Ishikawa (cell line): ENCODE data around the gene FOXP4.

ENCODE experiments used
- CEBPB ChIP-seq: IDR thresholded peaks from 2 replicates; pipeline ENCODE4 v1.6.1; 2012
- EGR1 ChIP-seq: IDR thresholded peaks from 2 replicates; pipeline ENCODE4 v1.6.1; 2012
- EP300 ChIP-seq: IDR thresholded peaks from 2 replicates; pipeline ENCODE4 v1.6.1; 2012; ENCODE audit warnings: borderline replicate concordance
- FOXM1 ChIP-seq: IDR thresholded peaks from 2 replicates; pipeline ENCODE4 v1.6.1; 2012; ENCODE audit warnings: low read depth, borderline replicate concordance
- NFIC ChIP-seq: IDR thresholded peaks from 2 replicates; pipeline ENCODE4 v1.6.1; 2012
- TAF1 ChIP-seq: IDR thresholded peaks from 2 replicates; pipeline ENCODE4 v1.6.1; 2012; ENCODE audit warnings: low read depth, mild to moderate bottlenecking
- TCF12 ChIP-seq: IDR thresholded peaks from 2 replicates; pipeline ENCODE4 v1.6.1; 2012; ENCODE audit warnings: low read depth
- TEAD4 ChIP-seq: IDR thresholded peaks from 2 replicates; pipeline ENCODE4 v1.6.1; 2012
- USF1 ChIP-seq: IDR thresholded peaks from 2 replicates; pipeline ENCODE4 v1.6.1; 2012
- YY1 ChIP-seq: IDR thresholded peaks from 2 replicates; pipeline ENCODE4 v1.6.1; 2012; ENCODE audit warnings: low read depth
- TF ChIP-seq, protein P1 (sequence below): IDR thresholded peaks from 2 replicates; pipeline ENCODE4 v1.6.1; 2012; ENCODE audit warnings: low read depth, mild to moderate bottlenecking
- TF ChIP-seq, protein P2 (sequence below): IDR thresholded peaks from 2 replicates; pipeline ENCODE4 v1.6.1; 2012

DNA sequence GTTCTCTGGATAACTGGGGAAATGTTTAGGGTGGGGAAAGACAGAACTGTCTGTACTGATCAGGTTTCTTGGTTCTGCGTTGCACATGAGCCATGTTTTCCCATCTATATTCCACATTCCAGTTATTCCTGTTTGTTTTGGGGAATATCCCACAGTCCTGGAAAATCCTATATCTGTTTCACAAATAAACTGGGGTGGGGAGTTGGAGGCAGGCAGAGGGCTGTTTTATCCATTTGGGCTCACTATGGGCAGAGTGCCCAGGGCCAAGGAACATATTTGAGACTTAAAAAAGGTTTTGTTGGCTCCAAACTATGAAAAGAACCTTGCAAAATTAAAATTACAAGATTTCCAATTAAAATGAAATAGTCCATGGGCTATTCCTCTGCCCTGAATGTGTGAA is 21.5 kb downstream of the FOXP4 start:
- no peak for TF ChIP-seq YY1
- no peak for TF ChIP-seq NFIC
- TF ChIP-seq, protein P1, sequence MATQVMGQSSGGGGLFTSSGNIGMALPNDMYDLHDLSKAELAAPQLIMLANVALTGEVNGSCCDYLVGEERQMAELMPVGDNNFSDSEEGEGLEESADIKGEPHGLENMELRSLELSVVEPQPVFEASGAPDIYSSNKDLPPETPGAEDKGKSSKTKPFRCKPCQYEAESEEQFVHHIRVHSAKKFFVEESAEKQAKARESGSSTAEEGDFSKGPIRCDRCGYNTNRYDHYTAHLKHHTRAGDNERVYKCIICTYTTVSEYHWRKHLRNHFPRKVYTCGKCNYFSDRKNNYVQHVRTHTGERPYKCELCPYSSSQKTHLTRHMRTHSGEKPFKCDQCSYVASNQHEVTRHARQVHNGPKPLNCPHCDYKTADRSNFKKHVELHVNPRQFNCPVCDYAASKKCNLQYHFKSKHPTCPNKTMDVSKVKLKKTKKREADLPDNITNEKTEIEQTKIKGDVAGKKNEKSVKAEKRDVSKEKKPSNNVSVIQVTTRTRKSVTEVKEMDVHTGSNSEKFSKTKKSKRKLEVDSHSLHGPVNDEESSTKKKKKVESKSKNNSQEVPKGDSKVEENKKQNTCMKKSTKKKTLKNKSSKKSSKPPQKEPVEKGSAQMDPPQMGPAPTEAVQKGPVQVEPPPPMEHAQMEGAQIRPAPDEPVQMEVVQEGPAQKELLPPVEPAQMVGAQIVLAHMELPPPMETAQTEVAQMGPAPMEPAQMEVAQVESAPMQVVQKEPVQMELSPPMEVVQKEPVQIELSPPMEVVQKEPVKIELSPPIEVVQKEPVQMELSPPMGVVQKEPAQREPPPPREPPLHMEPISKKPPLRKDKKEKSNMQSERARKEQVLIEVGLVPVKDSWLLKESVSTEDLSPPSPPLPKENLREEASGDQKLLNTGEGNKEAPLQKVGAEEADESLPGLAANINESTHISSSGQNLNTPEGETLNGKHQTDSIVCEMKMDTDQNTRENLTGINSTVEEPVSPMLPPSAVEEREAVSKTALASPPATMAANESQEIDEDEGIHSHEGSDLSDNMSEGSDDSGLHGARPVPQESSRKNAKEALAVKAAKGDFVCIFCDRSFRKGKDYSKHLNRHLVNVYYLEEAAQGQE, result no peak
- no peak for TF ChIP-seq TAF1
- TF ChIP-seq FOXM1, result no peak
- TF ChIP-seq TCF12, result no peak
- TF ChIP-seq, protein P2, sequence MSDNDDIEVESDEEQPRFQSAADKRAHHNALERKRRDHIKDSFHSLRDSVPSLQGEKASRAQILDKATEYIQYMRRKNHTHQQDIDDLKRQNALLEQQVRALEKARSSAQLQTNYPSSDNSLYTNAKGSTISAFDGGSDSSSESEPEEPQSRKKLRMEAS, result no peak
- no peak for TF ChIP-seq CEBPB
- TF ChIP-seq USF1, result no peak
- TF ChIP-seq TEAD4, result no peak
- no peak for TF ChIP-seq EP300
- no peak for TF ChIP-seq EGR1
